Pancreas (tissue), 10 donors: ENCODE results near the gene CD46. TPM values are rescaled to one million over a fixed set of nuclear protein-coding genes. Genes with fewer than 3 reads are reported as not detected.

Experiments used
- ATAC-seq, 4 donors: fragments of 200-7000 bp; cut with Tn5 transposase; one replicate each; pipeline versions ENCODE4 v1.8.0 to v1.9.1; 2020; ENCODE audit warnings: mild to moderate bottlenecking in 4 of 4, moderate library complexity in 4 of 4
- DNase-seq, 6 donors: peaks; one replicate each; pipeline ENCODE4 v3.0.0-alpha.2; 2020
- FAIRE-seq: peaks from 2 replicates; lab custom pipeline; 2012; peaks lifted over from hg19 to GRCh38; lab: Jason Lieb, UNC
- H3K27ac ChIP-seq, 4 donors: fragments of 200-600 bp; sonication (generic); 1 replicate in 3 of 4; 2 replicates in 1 of 4; pipeline versions ENCODE4 v1.5.0 to v1.8.0; 2020
- H3K27me3 ChIP-seq, 4 donors: fragments of 200-600 bp; one replicate each; pipeline ENCODE4 v1.8.0; 2021
- H3K36me3 ChIP-seq, 3 donors: fragments of 200-600 bp; sonication (generic) in 1 of 3; one replicate each; pipeline versions ENCODE4 v1.5.0 to v1.8.0; 2020 to 2021
- H3K4me1 ChIP-seq, 3 donors: fragments of 200-600 bp; one replicate each; pipeline ENCODE4 v1.8.0; 2021
- H3K4me3 ChIP-seq, 4 donors: fragments of 200-600 bp; sonication (generic) in 2 of 4; one replicate each; pipeline versions ENCODE4 v1.5.0 to v1.8.0; 2020 to 2021
- H3K9me3 ChIP-seq, 4 donors: fragments of 200-600 bp; one replicate each; pipeline ENCODE4 v1.8.0; 2021
- WGBS, 2 donors: extraction: QIAGEN DNeasy Blood & Tissue Kit; methylation state at CpG; one replicate each; pipeline ENCODE4 v1.1.7; 2013; 5-methylcytosine and 5-hydroxymethylcytosine counted together
- intact Hi-C, 3 donors: fragments of 100-400 bp; cut with DNase I; formaldehyde crosslinking; loops; one replicate each; pipeline versions ENCODE4 v1.11.1 to v1.14.2; 2022
- polyA plus RNA-seq, 2 donors: library from polyadenylated mRNA; stranded (reverse); fragments of 200-250 nt; gene quantifications; one replicate each; pipeline ENCODE4 v1.2.3, GENCODE V29; 2013
- total RNA-seq, 6 donors: library from RNA; stranded (reverse); fragmentation: NEBNext Ultra II Directional in 4 of 6; extraction: Animal tissue kit (Norgen Biotek cat#: 25700) in 4 of 6; gene quantifications; one replicate each; pipeline versions ENCODE4 v1.2.1 to v1.2.4, GENCODE V29; 2021 to 2023
- TF ChIP-seq, protein P1 (sequence below), 4 donors: fragments of 200-600 bp; sonication (generic) in 3 of 4; IDR thresholded peaks; one replicate each; pipeline versions ENCODE4 v1.5.0 to v1.8.0; 2021; ENCODE audit warnings: antibody characterized with exemption in 4 of 4
- donor health status: healthy with polysubstance abuse.
- donor health status: DM: no; HTN: no; CAD: no; lungs with moderate emphysema.
- donor health status: DM: no; HTN: no; CAD: no.
- donor health status: control.
- donor health status: control.
- donor health status: Bipolar disorder and iron deficiency.
- donor health status: DM: yes; HTN: yes; CAD: no.
- donor health status: DM: no; HTN: no; CAD: no.
- donor health status: DM: no; HTN: no; CAD: no.
- donor health status: DM: yes; HTN: yes; CAD: no.

The CD46 gene
- total and polyA plus RNA-seq, 8 donors = 59.8 to 172 (median 116) TPM

DNA sequence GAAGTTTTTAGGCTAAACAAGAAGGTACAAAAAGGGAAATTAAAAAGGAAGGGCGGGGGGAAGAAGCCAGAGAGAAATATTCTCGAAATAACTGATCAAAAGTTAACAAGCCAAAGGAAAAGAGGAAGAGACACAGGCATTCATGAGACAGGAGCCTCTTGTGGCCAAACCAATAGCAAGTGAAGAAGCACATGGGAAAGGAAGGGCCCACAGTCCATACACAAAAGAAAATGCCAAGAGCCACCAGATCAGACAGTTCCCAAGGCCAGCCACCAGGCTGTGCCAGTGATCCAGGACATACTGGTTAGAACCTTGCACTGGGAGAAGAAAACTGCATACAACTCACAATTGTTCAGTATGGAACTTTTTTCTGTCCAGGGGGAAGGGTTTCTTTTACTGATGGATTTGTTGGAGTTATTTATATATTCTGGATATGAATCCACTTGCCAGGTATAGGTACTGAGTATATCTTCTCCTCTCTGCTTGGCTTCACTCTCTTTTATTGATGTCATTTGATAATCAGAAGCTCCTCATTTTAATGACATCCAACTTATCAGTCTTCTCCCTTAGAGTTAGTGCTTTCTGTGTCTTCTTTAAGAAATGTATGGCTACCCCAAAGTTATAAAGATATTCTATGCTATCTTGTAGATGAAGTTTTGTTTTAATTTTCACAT is 76.8 kb downstream of the CD46 start:
- Histone ChIP-seq H3K27ac (peak overlapping the region in 2 of 4 donors; percentile 98 to 99), H3K4me3 (no peak overlapping the region), H3K27me3 (no peaks in the 10 kb centered on the region), H3K9me3 (no peaks in the 10 kb centered on the region), H3K4me1 (peaks cover 44 to 64% (median 51%) of the 10 kb centered on the region in 3 donors), H3K36me3 (no peaks in the 10 kb centered on the region)
- intact Hi-C loops = loop anchor here in 1 of 3 donors (10.0 kb wide), 1 partner anchor 136 kb away; no protein-coding TSS in a partner anchor
- WGBS, 2 donors = 60 to 67% methylated on average over 2 of the region's 2 CpGs
- ATAC-seq (peak; percentile 29 to 63 (median 58)), DNase-seq (peak in 3 of 6 donors; percentile 67 to 77 (median 68)), FAIRE-seq (peak; percentile 37)
- TF ChIP-seq, protein P1, sequence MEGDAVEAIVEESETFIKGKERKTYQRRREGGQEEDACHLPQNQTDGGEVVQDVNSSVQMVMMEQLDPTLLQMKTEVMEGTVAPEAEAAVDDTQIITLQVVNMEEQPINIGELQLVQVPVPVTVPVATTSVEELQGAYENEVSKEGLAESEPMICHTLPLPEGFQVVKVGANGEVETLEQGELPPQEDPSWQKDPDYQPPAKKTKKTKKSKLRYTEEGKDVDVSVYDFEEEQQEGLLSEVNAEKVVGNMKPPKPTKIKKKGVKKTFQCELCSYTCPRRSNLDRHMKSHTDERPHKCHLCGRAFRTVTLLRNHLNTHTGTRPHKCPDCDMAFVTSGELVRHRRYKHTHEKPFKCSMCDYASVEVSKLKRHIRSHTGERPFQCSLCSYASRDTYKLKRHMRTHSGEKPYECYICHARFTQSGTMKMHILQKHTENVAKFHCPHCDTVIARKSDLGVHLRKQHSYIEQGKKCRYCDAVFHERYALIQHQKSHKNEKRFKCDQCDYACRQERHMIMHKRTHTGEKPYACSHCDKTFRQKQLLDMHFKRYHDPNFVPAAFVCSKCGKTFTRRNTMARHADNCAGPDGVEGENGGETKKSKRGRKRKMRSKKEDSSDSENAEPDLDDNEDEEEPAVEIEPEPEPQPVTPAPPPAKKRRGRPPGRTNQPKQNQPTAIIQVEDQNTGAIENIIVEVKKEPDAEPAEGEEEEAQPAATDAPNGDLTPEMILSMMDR (IDR thresholded peaks at IDR 0.05) = peak; percentile 40 to 73 (median 66)

DNA sequence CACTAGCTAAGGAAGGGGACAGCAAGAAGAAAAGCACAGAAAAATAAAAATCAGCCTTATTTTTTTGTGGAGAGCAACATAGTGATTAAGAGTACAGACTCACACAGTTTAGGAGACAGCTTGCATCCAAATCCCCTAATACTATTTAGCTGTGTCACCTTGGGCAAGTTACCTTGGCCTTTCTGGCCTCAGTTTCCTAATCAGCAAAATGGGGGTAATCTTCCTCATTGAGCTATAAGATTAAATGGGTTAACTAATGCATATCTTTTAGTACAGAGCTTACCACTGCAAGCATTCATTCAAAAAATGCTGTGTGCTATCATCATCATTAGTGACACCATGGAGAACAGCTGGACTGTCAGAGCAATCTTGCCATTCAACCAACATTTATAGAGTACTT is 77.7 kb downstream of the CD46 start:
- H3K4me3 ChIP-seq = no peak overlapping the region
- no peak for ATAC-seq
- no peak for FAIRE-seq
- TF ChIP-seq, protein P1 (IDR thresholded peaks at IDR 0.05) = no peak
- peaks cover 39 to 58% (median 45%) of the 10 kb centered on the region in 3 donors for H3K4me1 ChIP-seq
- no peak overlapping the region for H3K27ac ChIP-seq
- no peaks in the 10 kb centered on the region for H3K9me3 ChIP-seq
- no peak for DNase-seq
- intact Hi-C loops = loop anchor here in 1 of 3 donors (10.0 kb wide), 1 partner anchor 135 kb away; no protein-coding TSS in a partner anchor
- no peaks in the 10 kb centered on the region for H3K36me3 ChIP-seq
- H3K27me3 ChIP-seq = no peaks in the 10 kb centered on the region

DNA sequence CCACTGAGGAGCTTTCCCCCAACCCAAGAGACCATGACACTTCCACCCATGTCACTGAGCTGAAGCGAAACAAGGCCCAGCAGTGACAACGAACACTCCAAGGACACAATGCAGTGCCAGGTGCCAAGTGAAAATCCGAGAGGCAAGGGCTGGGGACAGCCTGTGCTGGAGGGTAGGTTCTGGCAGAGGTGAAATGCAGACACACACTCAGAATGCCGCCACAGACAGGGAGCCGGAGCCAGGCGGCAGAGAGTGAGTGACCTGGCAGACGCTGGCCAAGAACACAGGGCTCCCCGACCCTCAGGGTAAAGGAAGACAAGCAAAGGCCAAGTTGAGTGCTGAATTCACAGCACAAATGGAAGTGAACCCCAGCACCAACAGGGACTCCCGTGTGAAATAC is 78.9 kb downstream of the CD46 start:
- intact Hi-C loops = loop anchor here in 2 of 3 donors (5.0 kb wide), 1 partner anchor 37 kb away; no protein-coding TSS in a partner anchor
- FAIRE-seq = no peak
- TF ChIP-seq, protein P1 (IDR thresholded peaks at IDR 0.05) = no peak

DNA sequence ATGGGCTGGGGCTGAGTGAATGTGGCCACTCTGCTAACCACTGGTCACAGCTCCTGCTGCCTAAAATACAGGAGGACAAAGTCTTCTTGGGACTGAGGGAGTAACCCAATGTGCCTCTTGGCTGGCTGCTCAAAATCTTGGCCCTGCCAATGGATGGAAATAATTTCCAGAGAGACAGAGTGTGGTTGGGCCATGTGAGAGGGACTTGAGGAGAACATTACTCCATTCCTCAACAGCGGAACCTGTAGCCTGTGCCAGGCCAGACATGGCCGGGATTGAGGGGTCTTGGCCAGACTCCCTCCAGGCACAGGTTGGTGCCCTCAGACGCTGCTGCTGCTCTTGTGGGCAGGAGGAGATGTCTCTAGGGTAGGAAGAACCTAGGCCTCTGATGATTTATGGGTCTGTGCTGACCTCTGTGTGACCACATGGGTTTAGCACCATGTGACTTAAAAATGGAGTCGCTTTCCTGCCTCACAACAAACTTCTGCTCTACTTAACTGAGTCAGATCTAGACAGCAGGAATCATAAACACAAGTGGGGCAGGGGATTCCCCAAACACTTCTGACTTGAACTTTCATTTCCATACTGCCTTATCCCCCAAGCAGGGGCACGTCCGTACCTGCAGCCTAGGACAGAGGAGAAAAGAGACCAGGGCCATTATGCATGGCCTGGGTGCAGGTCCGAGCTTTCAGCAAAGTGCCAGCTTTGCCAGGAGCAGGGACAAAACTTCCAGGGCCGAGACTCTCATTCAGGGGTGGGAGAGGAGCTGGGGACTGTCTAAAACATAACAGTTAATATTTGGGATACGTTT is 79.9 kb downstream of the CD46 start:
- Histone ChIP-seq H3K27me3 (no peaks in the 10 kb centered on the region), H3K4me3 (no peak overlapping the region), H3K4me1 (peaks cover 23 to 40% (median 24%) of the 10 kb centered on the region in 3 donors), H3K36me3 (no peaks in the 10 kb centered on the region), H3K9me3 (no peaks in the 10 kb centered on the region), H3K27ac (no peak overlapping the region)
- no peak for ATAC-seq
- intact Hi-C loops = loop anchor here in 2 of 3 donors (5.0 kb wide), 1 partner anchor 36 kb away; no protein-coding TSS in a partner anchor
- no peak for DNase-seq
- WGBS, 2 donors = 82 to 90% methylated on average over 9 of the region's 9 CpGs
- TF ChIP-seq, protein P1 (IDR thresholded peaks at IDR 0.05) = no peak
- no peak for FAIRE-seq

More for the DNA sequence above, 78.9 kb downstream of the CD46 start:
- H3K4me3 ChIP-seq = no peak overlapping the region
- no peaks in the 10 kb centered on the region for H3K36me3 ChIP-seq
- peaks cover 27 to 46% (median 33%) of the 10 kb centered on the region in 3 donors for H3K4me1 ChIP-seq
- DNase-seq = peak in 2 of 6 donors; percentile 54 to 71
- WGBS, 2 donors = 30% methylated on average over 9 of the region's 9 CpGs
- peak in 3 of 4 donors; percentile 48 to 60 (median 50) for ATAC-seq
- H3K9me3 ChIP-seq = no peaks in the 10 kb centered on the region
- no peaks in the 10 kb centered on the region for H3K27me3 ChIP-seq
- peak overlapping the region in 2 of 4 donors; percentile 10 for H3K27ac ChIP-seq
